Articular chondrocyte of knee joint (primary cell): ENCODE results near the gene MT2A. TPM values are rescaled to one million over a fixed set of nuclear protein-coding genes. Genes with fewer than 3 reads are reported as not detected.

Experiments used
- total RNA-seq: library from RNA; depleted of rRNA; stranded (reverse); fragments of >200 nt; gene quantifications from 2 replicates; pipeline ENCODE4 v1.2.3, GENCODE V29; 2012

MT2A gene
- total RNA-seq, result 25.3 and 37.2 TPM in 2 replicates

DNA sequence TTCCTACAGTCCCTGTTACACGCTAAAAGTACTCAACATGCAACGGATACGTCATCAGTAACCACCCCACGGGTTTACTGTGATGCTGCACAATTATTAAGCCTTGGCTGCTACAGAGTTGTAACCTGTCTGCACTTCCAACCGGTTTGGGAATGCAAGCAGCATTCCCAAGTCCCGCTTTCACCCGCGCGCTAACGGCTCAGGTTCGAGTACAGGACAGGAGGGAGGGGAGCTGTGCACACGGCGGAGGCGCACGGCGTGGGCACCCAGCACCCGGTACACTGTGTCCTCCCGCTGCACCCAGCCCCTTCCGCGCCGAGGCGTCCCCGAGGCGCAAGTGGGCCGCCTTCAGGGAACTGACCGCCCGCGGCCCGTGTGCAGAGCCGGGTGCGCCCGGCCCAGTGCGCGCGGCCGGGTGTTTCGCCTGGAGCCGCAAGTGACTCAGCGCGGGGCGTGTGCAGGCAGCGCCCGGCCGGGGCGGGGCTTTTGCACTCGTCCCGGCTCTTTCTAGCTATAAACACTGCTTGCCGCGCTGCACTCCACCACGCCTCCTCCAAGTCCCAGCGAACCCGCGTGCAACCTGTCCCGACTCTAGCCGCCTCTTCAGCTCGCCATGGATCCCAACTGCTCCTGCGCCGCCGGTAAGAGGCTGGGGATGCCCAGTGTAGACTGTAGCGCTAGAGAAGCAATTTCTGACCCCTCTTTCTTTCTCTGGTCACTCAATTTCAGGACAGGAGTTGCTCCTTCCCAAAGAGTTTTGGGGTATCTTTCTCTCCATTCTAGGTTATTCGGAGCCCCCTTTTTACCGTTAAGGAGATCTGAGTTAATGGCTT lies at the start of gene MT2A:
Gene MT2A, plus strand, starts transcription at position 542 of the 833 bp plus-strand sequence. Its CDS starts 72 bp downstream, at position 614.

DNA sequence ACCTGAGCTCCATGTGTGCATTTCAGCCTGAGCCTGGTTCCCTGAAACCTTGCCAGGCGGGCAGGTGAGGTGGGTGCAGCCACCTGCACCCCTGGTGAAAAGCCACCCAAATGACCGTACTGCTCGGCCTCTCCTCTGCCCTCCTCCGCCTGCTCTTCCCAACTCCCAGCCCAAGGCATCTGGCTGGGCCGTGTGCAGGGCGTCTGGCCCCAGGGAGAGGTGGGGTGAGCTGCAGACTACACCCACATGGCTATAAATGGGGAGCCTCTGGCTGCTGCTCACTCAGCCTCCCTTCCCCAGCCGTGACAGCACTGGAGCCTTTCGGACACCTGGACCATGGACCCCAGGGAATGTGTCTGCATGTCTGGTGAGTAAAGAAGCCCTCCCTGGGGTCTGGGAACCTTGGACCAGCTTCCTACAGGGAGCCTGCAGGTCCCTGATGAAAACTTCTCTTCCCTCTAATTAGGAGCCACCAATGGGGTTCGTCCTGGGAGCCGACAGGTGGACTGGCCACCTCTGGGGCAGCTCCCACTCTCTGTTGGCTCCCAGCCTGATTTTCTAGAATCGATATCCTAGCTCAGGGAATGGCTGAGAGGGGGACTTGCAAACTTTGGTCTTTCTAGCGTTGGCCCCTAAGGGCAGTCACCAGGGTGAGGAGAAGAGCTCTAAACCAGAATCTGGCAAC lies 43.4 kb upstream of the MT2A start, which contains the start of gene MT4:
Gene MT4, plus strand, starts transcription at position 281 of the 685 bp plus-strand sequence. Its CDS starts 56 bp downstream, at position 337.

DNA sequence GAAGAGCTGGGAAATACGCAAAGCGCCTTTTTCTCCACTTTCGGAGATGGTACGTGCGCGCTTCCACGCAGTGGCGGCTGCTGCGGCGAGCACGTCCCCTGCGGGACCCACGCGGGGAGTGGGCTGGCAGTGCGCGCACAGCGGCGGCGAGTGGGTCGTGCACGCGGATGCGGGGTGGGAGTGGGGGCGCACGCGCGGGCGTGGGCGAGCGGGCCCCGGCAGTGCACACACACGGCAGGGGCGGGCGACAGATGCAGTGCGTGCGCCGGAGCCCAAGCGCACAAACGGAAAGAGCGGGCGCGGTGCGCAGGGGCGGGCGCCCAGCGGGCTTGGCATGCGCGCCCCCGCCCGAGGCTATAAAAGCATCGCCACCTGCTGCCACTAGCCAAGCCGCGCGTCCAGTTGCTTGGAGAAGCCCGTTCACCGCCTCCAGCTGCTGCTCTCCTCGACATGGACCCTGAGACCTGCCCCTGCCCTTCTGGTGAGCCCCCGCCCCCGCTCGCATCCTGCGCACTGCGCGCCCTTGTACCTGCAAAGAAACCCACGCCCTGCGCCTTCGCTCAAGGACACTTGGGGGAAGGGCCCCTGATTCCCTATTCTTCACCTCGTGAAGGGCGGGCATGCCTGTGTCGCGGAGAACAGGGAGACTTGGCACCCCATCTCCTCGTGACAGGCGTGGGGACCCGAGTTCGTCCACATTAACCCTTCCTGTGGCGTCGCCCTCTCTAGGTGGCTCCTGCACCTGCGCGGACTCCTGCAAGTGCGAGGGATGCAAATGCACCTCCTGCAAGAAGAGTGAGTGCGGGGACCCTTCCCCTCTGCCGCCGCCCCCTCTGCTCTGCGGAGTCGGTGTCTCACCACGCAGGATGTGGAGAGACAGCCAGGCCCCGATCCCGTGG lies 19.0 kb upstream of the MT2A start, which contains the start of gene MT3:
Gene MT3, plus strand, starts transcription at position 388 of the 899 bp plus-strand sequence. Its CDS starts 63 bp downstream, at position 451.

DNA sequence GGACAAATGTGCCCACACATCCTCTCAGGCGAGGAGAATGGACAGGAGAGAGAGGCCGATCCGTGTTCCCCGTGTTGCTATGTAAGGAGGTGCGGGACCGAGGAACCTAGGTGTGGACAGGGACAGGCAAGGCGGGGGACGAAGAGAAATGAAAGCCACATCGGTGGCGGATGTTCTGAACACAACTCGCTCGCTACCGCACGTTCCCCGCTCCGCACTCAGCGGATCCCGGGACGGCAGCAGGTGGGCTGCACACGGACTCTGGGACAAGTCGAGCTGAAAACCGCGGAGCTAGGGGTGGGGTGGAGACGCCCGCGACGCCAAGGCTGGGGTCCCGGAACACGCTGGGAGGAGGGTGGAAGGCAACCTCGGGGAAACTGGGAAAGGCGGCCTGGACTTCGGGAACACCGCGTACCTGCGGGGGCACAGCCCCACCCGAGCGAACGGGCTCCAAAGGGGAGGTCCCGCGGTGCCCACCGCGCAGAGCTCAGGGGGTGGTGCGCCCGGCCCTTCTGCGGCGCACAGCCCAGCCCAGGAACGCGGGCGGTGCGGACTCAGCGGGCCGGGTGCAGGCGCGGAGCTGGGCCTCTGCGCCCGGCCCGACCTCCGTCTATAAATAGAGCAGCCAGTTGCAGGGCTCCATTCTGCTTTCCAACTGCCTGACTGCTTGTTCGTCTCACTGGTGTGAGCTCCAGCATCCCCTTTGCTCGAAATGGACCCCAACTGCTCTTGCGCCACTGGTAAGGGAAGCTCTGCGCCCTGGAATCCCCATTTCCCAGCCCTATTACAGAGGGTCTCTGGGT lies 17.0 kb downstream of the MT2A start, which contains the start of gene MT1E:
Gene MT1E, plus strand, starts transcription at position 642 of the 803 bp plus-strand sequence. Its CDS starts 71 bp downstream, at position 713.

GRCh38 chr16:56632156-56632847 lies 23.9 kb downstream of the MT2A start, which contains the start of gene MT1M:
Gene MT1M (plus strand): TSS chr16:56632659. CDS start chr16:56632732, 73 bp downstream.

GRCh38 chr16:56637814-56638750 lies 29.7 kb downstream of the MT2A start, which contains the start of gene MT1A:
Gene MT1A (plus strand): TSS chr16:56638666. CDS start chr16:56638739, 73 bp downstream.

DNA sequence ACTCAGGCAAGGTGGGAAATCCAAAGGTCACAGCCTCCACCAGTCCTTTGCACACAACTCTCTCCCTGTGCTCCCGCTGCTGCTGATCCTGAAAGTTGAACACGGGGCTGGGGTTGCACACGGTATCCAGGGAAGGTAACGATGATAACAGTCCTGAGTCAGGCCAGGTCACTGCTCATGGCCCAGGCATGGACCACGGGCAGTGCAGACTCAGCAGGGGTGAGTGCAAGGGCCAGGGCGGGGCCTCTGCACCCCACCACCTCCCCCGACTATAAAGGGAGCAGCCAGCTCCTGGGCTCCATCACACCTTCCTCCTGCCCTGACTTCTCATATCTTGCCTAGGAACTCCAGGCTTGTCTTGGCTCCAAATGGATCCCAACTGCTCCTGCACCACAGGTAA lies 43.2 kb downstream of the MT2A start, which contains the start of gene MT1B:
Gene MT1B, plus strand, starts transcription at position 301 of the 400 bp plus-strand sequence. Its CDS starts 68 bp downstream, at position 369.

DNA sequence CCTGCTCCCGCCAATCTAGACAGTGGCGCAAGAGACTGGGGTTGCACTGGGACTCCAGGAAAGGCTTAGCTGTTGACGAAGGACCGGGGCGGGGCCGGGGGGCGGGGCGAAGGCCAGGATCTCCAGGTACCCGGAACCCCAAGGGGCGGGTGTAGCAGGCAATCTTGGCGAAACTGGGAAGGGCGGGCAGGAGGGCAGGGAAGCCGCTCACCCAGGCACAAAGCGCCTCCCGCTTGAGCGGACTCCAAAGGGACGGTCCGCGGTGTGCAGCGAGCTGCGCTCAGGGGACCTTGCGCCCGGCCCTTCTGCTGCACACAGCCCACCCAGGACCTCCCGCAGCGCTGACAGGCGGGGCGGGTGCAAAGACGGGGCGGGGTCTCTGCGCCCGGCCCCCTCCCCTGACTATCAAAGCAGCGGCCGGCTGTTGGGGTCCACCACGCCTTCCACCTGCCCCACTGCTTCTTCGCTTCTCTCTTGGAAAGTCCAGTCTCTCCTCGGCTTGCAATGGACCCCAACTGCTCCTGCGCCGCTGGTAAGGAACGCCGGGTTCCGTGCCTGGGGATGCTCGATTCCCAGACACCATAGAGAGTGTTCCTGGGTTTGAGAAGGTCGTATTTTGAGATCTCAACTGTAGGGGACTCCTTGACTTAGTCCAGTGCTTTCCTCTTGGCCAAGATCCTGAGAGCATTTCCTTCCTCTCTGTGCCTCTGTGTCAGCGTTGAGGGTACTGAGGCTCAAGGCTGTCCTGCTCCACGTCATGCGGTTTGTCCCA lies 49.4 kb downstream of the MT2A start, which contains the start of gene MT1F:
Gene MT1F, plus strand, starts transcription at position 405 of the 772 bp plus-strand sequence. Its CDS starts 100 bp downstream, at position 505.

Other genes starting within 250 kb of the MT2A start
- gene AMFR, start 183.0 kb upstream of the MT2A start, total RNA-seq, result 191 and 221 TPM in 2 replicates
- 97.9 and 112 TPM in 2 replicates for gene NUDT21, start 157.3 kb upstream of the MT2A start, total RNA-seq
- gene OGFOD1, start 157.0 kb upstream of the MT2A start, total RNA-seq, result 51.0 and 65.2 TPM in 2 replicates
- gene BBS2, start 88.6 kb upstream of the MT2A start, total RNA-seq, result 69.4 and 82.0 TPM in 2 replicates
- not detected in 2 replicates for gene MT4, start 43.5 kb upstream of the MT2A start, total RNA-seq
- gene MT3, start 19.1 kb upstream of the MT2A start, total RNA-seq, result not detected in 2 replicates
- gene MT1E, start 17.2 kb downstream of the MT2A start, total RNA-seq, result 50.9 and 55.0 TPM in 2 replicates
- gene MT1M, start 24.1 kb downstream of the MT2A start, total RNA-seq, result 3.1 and 6.3 TPM in 2 replicates
- 1.0 TPM in 1 of 2 replicates, not detected in the other for gene MT1A, start 30.1 kb downstream of the MT2A start, total RNA-seq
- not detected in 2 replicates for gene MT1B, start 43.3 kb downstream of the MT2A start, total RNA-seq
- 0.39 and 0.65 TPM in 2 replicates for gene MT1F, start 49.4 kb downstream of the MT2A start, total RNA-seq
- 0.65 TPM in 1 of 2 replicates, not detected in the other for gene MT1G, start 59.5 kb downstream of the MT2A start, total RNA-seq
- gene MT1H, start 61.2 kb downstream of the MT2A start, total RNA-seq, result not detected in 2 replicates
- gene MT1X, start 73.9 kb downstream of the MT2A start, total RNA-seq, result 32.1 and 175 TPM in 2 replicates
- gene NUP93, start 121.5 kb downstream of the MT2A start, total RNA-seq, result 29.0 and 37.1 TPM in 2 replicates